Measurements from ENCODE around the gene GRAMD1A.

DNA sequence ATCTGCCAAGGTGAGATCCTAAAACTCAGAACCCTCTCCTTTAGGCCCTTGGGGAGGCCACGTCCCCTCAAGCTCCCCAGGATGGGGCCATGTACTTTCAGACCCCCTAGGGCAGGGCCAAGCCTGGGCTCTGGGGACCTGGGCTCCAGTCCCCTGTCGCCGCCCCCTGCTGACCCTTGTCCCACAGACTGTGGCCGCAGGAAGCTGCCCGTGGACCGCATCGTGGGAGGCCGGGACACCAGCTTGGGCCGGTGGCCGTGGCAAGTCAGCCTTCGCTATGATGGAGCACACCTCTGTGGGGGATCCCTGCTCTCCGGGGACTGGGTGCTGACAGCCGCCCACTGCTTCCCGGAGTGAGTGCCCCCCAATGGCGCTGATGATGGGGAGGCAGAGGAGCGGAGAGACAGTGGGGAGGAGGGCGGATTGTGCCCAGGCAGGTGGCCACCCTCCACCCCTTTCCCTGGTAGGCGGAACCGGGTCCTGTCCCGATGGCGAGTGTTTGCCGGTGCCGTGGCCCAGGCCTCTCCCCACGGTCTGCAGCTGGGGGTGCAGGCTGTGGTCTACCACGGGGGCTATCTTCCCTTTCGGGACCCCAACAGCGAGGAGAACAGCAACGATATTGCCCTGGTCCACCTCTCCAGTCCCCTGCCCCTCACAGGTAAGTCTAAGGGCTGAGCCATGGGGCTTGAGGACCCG is 60.2 kb downstream of the GRAMD1A start:
- TF ChIP-seq, protein P1, sequence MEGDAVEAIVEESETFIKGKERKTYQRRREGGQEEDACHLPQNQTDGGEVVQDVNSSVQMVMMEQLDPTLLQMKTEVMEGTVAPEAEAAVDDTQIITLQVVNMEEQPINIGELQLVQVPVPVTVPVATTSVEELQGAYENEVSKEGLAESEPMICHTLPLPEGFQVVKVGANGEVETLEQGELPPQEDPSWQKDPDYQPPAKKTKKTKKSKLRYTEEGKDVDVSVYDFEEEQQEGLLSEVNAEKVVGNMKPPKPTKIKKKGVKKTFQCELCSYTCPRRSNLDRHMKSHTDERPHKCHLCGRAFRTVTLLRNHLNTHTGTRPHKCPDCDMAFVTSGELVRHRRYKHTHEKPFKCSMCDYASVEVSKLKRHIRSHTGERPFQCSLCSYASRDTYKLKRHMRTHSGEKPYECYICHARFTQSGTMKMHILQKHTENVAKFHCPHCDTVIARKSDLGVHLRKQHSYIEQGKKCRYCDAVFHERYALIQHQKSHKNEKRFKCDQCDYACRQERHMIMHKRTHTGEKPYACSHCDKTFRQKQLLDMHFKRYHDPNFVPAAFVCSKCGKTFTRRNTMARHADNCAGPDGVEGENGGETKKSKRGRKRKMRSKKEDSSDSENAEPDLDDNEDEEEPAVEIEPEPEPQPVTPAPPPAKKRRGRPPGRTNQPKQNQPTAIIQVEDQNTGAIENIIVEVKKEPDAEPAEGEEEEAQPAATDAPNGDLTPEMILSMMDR (IDR thresholded peaks at IDR 0.05) = no peak
- no peak for TF ChIP-seq POLR2A (IDR thresholded peaks at IDR 0.05)

Data from right lobe of liver (tissue), 4 donors.